Activated T-cell treated with anti-CD3 and anti-CD28 coated beads for 1 hour (primary cell): ENCODE data around the gene ZKSCAN3.
"Not testable (repeated sequence)": the region's sequence is repeated elsewhere in the genome, so short reads cannot be mapped to it uniquely, and the experiment has no call there.

Experiments used
- DNase-seq: peaks from one replicate; pipeline ENCODE4 v3.0.0-alpha.2; 2020; ENCODE audit warnings: low read depth

Gene ZKSCAN3

DNA sequence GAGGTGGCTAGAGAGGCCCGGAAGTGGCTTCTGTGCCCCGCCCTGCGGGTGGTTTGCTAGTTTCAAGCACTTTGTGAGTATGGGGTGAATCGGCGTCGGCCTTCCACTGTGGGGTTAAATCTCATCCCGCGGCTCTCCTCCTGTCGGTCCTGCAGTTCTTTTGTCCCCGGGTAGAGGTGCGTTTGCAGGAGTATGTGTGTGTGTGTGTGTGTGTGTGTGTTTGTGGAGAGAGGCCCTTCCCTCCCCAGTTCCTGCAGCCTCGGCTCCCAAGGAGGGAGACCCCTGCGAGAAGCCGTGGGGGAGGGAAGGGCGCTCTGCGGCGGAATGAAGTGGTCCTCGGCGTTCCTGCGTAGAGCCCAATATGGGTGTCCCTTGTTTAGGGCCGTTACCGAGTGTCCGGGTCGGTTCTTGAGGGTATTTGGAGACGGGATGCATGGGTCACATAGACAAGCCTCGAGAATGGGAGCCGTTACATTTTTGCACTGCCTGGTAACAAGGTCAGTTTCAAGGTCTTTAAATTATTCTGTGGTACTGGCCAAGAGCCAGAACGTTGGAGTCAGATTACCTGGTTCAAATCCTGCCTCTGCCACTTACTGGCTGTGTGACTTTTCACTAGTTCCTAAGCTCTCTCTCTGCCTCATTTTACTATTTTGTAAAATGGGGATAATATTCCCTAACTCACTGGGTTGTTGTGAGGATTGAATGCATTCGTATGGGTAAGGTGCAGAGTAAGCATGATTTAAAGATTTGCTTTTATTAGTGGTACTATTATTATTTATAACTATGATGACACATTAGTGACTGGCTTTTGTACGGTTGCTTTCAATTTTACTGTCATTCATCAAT lies at the start of gene ZKSCAN3:
TSS of gene ZKSCAN3 (plus strand) at position 56 of the 846 bp plus-strand sequence. CDS start 9,640 bp downstream, outside the sequence.
- DNase-seq = peak; percentile 69

DNA sequence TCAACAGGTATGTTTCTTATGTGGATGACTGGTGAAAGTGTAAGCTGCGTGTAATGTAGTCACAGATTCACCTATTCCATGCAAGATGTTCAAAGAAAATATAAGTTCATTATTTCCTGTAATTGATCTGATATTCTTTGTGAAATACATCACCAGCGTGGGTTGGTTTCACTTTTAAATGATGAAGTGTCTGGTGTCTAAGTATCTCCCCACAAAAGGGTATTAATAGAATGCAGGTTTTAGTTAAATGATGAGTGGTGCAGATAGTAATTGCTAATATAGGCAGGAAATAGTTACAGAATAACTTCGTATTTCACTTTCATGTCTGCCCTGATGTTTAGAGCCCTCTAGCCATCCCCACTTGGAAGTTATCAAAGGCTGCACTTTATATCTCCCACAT lies 46.2 kb upstream of the ZKSCAN3 start:
- no peak for DNase-seq

DNA sequence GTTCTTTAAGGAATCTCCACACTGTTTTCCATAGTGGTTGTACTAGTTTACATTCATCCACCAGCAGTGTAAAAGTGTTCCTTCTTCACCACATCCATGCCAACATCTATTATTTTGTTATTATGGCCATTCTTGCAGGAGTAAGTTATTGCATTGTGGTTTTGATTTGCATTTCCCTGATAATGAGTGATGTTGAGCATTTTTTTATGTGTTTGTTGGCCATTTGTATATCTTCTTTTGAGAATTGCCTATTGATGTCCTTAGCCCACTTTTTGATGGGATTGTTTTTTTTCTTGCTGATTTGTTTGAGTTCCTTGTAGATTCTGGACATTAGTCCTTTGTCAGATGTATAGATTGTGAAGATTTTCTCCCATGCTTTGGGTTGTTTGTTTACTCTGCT lies 43.4 kb upstream of the ZKSCAN3 start:
- not testable (repeated sequence) for DNase-seq

DNA sequence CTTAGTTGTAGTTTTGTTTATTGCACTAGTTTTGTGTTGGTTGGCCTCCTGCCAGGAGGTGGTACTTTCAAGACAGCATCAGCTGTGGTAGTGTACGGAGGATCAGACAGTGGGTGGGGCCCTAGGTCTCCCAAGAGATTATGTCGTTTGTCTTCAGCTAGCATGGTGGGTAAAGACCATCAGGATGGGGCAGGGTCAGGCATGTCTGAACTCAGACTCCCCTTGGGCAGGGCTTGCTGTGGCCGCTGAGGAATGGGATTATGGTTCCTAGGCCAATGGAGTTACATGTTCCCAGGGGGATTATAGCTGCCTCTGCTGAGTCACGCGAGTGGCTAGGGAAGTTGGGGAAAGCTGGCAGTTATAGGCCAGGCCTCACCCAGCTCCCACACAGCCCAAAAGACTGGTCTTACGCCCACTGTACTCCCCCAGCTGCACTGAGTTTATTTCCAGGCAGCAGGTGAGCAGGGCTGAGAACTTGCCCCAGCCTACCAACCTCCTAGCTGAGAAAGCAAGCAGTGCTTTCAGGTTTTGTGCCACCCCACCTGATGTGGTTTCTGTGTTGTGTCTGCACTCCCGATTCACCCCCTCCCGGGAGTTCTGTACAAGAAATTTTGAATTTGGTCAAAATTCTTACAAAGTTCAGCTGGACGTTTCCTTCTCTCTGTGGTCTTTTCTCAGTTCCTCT lies 38.5 kb upstream of the ZKSCAN3 start:
- DNase-seq = no peak

DNA sequence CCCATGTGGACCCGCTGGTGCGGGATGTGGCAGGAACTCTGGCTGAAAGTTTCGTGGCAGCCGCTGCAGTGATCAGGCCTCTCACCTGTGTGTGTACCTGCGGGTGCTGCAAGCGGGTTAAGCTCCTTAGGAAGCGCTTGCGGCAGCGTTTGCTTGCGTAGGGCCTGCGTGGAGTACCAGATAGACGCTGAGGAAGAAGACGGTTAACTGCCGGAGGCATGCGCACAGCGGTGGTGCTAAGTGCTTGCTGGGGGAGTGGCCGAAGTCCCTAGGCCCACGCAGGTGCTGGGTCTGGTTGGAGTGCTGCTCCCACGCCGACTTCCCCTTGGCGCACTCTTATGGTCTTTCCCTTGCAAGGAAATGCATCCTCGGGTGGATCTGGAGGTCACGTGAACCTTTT lies 36.8 kb upstream of the ZKSCAN3 start:
- no peak for DNase-seq

DNA sequence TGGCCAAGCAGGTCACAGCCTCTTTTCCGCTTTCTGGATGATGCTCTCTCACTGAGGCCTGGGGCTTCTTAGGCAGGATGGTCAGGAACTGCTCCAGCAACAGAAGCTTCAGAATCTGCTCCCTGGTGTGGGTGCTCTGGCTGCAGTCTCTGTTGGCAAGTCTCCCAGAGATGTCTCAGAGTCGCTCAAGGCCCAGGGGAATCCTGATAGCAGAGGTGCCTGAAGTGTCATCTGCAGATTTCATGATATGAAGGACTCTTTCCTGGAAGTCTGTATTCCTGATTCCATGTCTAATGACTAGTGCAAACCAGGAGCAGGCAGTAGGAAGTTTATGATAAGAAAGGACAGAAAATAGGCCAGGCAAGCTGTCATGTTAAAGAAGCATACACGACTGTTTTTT lies 34.1 kb upstream of the ZKSCAN3 start:
- no peak for DNase-seq

DNA sequence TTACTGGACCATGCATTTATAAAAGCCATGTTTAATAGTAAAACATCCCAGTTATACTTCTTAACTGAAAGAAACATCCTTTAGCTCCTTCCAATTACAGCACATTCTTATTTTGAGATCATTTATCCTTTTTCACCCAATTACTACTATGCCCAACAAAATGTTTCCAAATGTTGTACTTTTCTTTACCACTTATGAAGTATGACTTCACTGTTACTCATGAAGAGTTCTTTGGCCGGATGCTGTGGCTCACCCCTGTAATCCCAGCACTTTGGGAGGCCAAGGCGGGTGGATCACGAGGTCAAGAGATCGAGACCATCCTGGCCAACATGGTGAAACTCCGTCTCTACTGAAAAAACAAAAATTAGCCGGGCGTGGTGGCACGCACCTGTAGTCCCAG lies 31.9 kb upstream of the ZKSCAN3 start:
- DNase-seq = not testable (repeated sequence)

DNA sequence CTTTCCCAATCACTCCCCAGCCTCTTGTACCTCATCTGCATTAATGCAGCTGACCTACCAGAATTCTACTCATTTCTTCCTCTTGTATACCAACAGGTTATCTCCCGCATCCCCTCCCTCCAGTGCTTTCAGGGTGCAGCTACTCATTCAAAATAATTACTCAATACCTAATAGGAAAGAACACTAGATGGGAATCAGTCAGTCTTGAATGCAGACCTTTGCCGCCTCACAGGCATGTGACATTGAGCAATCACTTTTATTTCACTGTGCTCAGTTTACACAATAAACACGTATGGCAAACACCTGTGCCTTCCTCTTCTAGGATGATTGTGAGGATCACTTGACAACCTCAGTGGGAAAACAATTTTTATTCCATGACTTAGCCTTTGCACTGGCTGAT lies 27.1 kb upstream of the ZKSCAN3 start:
- no peak for DNase-seq

DNA sequence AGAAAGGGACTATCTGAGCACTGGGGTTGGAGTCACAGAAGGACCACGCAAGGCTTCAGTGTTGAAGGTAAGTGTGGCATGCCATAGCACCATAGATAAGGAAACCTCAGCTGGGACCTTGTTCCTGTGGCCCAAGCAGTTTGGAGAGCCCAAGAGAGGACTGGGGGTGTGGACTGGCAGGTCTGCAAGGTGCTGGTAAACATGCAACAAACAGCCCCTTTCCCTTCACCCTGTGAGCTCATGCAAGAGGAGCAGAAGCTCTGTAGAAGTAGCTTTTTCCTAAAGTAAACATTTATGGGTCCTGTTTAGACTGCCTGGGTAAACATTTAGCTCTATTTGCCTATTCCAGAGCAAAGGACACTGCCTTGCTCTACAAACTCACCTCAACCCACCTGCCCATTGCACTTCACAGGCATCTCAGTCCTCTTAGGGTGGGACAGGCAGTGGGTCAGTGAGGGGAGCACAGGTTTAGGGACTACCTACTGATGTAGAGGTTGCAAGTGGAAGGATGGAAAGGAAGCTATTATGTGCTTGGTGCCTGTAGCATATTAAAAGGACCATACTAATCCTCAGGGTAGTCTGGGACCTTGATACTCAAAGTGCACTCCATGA lies 25.8 kb upstream of the ZKSCAN3 start:
- DNase-seq = no peak

DNA sequence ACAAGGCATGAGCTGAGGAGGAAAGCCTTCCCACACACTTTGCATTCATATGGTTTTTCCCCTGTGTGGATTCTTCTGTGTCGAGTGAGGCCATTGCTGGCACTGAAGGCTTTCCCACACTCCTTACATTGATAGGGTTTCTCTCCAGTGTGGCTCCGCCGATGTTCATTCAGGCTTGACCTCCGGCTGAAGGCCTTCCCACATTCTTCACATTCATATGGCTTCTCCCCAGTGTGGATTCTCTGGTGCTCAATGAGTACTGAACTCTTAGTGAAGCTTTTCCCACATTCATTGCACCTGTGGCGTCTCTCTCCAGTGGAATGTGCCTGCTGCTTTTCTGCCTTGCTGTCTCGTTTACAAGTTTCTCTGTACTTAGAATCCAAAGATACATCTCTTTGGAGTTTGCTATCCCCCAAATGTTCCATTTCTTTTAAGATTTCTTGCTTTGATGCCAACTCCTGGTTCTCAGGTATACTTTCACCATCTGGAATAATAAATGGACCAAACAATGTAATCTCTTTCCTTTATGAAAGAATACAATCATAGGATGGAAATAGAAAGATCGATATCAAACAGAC lies 23.3 kb upstream of the ZKSCAN3 start:
- DNase-seq = no peak

DNA sequence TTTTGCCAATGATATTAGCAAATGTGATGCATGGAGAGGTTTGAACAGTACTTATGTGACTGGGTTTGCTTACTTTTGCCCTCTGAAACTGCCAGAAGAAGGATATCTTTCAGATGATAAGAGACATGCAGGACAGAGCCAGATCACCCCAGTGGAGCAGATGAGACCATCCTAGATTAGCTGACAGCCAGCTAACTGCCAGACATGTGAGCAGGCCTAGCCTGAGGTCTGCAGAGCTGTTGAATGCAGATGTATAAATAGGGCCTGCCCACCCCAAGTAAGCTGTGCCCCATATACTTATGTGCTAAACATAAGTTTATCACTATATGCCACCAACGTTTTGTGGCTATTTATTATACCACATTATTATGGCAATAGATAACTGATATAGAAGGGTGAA lies 19.7 kb upstream of the ZKSCAN3 start:
- DNase-seq = no peak

DNA sequence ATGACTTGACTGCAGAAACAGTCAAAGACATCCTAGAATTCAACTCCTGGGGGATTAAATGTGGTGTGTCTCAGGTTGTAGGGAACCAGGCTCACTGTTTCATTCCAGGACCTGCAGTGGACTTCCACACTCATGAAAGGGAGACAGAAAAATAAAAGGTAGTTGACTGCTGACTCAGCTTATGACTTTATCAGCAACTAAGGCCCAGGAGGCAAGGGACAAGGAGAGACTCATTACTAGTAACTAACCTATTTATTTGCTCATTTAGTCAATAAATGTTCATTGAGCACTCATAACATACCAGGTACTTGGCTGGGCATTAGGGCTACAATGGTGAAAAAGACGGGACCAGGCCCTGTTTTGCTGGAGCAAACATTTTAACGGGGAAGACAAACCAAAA lies 16.7 kb upstream of the ZKSCAN3 start:
- DNase-seq = no peak

DNA sequence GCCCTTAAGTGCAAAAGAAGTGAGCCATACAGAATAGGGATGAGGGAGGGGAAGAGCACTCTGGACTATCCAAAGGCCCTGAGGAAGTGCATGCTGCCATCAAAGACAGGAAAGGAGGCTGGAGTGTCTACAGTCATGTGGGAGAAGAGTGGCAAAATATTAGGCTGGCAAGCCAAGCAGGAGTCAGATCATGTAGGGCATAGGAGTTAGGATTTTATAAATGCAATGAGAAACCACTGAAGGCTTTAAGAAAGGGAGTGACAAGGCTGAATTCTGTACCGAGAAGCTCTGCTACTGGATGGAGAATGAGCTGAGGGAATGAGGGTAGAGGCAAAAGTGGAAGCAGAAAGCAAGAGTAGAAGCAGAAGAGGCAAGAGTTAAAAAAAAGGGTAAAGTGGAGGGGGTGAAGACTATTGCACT lies 16.1 kb upstream of the ZKSCAN3 start:
- no peak for DNase-seq

DNA sequence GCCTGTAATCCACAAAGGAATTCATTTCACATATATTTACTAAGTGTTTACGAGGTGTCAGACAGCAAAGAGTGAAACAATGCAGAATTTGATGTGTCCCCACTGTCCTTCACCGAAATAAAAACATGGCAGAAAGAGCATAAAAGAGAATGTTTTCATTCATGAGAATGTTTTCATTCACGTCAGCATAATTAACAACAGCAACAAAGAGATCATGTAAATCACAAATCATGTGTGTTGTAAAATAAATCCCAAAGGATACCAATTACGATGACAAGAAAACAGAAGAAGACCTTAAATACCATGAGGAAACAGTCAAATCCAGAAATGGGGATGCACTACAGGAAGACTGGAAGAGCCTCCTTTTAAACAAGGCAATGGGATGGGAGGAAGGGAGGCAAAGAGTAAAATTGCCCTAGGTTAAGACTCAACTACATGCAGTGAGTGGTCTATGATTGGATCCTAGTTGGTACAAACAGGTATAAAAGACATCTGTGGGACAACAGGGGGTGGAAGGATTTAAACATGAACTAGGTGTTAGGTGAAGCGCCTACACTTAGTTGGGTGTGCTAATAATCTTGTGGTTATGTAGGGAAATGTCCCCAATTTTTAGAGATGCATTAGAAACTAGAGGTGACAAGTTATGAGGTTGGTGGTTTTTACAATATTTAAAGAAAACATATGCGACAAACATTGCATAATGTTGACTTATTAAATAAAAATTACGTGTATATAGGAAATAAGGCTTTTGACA lies 15.3 kb upstream of the ZKSCAN3 start:
- DNase-seq = no peak

DNA sequence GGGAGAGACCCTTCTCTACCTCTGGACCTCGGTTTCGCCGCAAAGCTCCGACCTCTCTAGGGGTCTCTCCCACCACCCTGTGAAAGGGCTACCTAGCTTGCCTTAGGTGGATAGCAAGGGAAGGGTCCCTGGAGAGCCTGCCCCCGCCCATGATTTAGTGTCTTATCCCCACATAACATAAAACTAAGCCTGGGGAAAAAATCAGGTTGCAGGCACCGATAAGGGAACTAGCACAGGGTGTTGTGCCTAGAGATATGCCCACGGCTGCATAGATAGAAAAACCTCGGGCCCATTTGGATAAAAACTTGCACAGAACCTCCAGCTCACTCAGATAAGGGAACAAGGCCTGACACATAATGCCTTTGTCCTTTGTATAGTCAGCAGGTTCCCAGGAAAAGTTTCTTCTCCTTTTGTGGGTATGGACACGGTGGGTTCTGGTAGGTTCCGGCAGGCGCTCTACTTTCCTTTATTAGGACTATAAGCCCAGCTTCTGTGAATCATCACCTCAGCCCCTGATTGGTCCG lies 14.6 kb upstream of the ZKSCAN3 start:
- no peak for DNase-seq

DNA sequence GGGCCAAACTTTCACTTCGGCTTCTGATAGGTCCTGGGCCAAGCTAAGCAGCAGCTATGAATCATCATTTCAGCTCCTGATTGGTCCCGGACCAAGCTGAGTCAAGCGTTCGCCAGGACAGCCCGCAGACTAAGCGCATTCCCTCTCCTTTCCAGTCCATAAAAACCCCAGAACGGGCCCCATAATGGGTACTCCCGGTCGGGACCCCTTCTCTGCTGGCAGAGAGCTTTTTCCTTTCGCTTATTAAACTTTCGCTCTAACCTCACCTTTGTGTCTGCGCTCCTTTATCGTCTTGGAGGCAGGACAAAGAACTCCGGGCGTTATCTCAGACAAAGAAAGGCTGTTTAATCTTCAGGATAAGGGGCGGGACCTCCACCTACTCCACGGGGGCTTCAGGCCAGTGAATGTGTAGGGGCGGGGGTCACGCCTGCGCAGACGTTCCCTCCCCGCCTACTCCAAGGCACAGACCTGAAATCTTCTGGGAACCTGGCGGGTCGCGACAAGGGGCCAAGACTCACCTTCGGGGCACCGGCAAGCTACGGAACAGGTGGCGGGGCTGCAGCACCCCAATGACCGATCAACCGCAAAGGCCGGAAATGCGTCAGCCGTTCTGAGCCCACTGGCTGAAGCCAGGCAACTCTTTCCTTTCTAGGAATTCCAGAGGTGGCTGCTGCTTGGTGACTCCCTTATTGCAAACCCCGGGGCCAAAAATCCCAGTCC lies 14.0 kb upstream of the ZKSCAN3 start, which contains the start of gene ZSCAN31:
TSS of gene ZSCAN31 (minus strand) at position 585 of the 720 bp plus-strand sequence. CDS start 6,465 bp downstream, outside the sequence.
- peak; percentile 68 for DNase-seq

DNA sequence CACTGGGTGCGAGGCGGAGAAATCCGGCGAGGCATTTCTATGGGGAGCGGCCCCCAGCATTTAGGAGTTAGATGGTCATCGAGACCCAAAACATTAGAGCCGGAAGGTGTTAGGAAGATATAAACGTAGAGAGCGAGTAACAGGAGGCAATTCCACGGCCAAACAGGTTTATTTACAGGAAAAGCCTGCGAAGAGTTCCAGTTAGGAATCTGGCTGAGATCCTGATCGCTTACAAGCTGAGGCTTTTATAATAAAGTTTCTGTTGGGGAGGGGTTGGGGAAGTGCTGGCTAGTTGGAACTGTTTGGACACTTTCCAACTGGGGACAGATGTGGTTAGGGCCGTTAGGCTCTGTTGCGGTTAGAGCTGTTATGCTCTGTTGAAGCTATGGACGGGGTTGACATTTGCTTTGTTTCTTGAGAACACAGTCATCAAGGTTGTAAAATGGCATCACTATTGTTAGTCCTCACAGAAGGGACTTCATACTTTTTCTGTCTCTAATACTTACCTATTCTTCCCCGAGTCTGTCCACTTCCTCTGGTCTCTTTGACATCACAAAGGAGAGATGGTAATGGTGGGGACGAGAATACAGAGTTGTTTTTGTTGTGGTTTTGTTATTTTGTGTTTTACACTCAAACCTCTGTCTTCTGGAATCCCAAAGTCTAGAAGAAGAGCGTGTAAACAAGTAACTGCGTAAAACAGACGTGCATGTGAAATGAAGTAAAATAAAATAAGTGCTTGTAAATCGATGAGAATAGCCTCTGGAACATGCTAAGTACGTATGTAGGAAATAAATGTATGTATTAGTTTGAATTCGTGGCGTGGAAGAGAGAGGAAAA lies 13.2 kb upstream of the ZKSCAN3 start:
- peak; percentile 6 for DNase-seq

DNA sequence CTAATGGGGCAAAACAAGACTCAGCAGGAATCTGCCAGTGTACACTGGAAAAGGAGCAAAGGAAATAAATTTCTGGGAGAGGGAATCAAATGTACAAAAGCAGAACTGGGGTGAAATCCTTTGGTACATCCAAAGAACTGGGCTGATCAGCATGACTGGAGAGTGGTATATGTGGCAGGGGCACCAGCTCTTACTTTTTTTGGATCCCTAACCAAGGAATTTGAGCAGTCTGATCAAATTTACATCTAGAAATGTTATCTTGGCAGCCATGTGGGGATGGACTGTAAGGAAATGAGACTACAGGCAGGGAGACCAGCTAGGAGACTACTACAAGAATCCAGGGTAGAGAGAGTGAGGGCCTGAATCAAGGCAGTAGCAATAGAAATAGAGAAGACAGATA lies 12.6 kb upstream of the ZKSCAN3 start:
- no peak for DNase-seq

DNA sequence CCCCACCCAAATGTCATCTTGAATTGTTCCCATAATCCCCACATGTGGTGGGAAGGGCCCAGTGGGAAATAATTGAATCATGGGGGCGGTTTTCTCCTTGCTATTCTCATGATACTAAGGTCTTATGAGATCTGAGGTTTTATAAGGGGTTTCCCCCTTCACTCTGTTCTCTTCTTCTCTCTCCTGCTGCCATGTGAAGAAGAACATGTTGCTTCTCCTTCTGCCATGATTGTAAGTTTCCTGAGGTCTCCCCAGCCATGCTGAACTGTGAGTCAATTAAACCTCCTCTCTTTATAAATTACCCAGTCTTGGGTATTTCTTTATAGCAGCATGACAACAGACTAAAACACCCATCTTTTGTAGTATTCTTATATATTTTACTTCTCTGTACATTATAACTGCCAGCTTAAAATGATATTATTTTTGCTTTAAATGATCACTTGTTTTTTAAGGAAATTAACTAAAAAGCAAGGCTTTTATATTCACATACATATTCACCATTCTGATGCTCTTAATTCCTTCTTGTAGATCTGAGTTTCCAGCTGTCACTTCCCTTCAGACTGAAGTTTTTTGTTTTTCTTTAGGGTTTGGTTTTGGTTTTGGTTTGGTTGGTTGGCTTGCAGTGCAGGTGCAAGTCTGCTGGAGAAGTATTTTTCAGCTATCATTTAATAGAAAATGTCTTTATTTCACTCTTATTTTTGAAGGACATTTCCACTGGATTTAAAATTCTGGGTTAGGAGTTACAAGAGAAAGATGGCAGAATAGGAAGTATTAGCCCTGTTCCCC lies 9.2 kb upstream of the ZKSCAN3 start:
- no peak for DNase-seq
